Measurements from ENCODE around the gene COX20. TPM values are rescaled to one million over a fixed set of nuclear protein-coding genes. Genes with fewer than 3 reads are reported as not detected.

The COX20 gene
- total and polyA plus RNA-seq, 2 donors (not counting 1 experiment from before 2014, with no cell fraction given) = 22.8 to 51.5 TPM

DNA sequence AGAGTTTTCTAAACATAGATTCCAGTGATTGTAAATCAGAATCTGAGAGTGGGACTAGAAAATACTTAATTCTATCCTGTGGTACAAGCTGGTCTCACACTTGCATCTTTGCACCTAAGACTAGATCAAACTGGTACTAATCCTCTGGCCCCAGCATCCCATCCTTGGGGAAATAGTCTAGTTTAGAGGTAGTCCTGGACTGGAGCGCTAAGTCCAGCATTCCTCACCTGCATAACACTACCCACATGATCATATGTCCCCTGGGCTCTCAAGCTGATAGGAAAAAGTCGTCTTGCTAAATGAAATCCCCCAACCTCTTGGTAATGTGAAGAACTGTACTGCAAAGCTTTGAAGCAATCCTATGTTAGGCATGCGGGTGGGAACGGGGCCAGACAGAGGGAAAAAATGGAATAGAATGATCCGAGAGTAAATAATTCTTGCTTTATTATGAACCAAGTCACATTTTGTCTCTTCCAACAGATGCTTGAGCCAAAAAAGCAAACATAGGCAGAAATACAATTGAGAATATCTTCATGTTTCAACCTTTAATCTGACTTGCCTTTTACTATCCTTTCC lies 4.8 kb downstream of the COX20 start:
- TF ChIP-seq, protein P1, sequence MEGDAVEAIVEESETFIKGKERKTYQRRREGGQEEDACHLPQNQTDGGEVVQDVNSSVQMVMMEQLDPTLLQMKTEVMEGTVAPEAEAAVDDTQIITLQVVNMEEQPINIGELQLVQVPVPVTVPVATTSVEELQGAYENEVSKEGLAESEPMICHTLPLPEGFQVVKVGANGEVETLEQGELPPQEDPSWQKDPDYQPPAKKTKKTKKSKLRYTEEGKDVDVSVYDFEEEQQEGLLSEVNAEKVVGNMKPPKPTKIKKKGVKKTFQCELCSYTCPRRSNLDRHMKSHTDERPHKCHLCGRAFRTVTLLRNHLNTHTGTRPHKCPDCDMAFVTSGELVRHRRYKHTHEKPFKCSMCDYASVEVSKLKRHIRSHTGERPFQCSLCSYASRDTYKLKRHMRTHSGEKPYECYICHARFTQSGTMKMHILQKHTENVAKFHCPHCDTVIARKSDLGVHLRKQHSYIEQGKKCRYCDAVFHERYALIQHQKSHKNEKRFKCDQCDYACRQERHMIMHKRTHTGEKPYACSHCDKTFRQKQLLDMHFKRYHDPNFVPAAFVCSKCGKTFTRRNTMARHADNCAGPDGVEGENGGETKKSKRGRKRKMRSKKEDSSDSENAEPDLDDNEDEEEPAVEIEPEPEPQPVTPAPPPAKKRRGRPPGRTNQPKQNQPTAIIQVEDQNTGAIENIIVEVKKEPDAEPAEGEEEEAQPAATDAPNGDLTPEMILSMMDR (conservative IDR thresholded peaks at IDR 0.05 in 1 of 2, IDR thresholded peaks at IDR 0.05 in 1 of 2; ENCODE audit: low read depth in 1 of 2, low read length in 2 of 2) = no peak
- TF ChIP-seq EZH2 (IDR thresholded peaks at IDR 0.05; ENCODE audit: low read length, missing control alignments) = no peak
- Histone ChIP-seq H3K4me2 (ENCODE audit: extremely low read depth, insufficient read depth, low read length) (no peak overlapping the region), H3K9me3 (ENCODE audit: control insufficient read depth, insufficient read depth, low read depth, low read length) (no peaks in the 10 kb centered on the region), H4K20me1 (ENCODE audit: control insufficient read depth, extremely low read depth, insufficient read depth, low read length) (no peaks in the 10 kb centered on the region), H3K36me3 (ENCODE audit: control insufficient read depth, insufficient read depth, low read length) (peaks cover 10% of the 10 kb centered on the region), H3K27ac (ENCODE audit: insufficient read depth, low read length) (no peak overlapping the region), H3K4me3 (replicated peaks in 1 of 4; ENCODE audit: control extremely low read depth in 1 of 4, insufficient read depth in 1 of 4, low read depth in 3 of 4, low read length in 4 of 4) (no peak overlapping the region), H3K79me2 (ENCODE audit: control insufficient read depth, insufficient read depth, low read length) (peaks cover 67% of the 10 kb centered on the region), H3K27me3 (ENCODE audit: control insufficient read depth, insufficient read depth, low read length) (no peaks in the 10 kb centered on the region), H3K4me1 (ENCODE audit: control insufficient read depth, extremely low read depth, insufficient read depth, low read length) (peaks cover 8% of the 10 kb centered on the region), H2AFZ (ENCODE audit: low read length) (no peak overlapping the region), H3K9ac (ENCODE audit: insufficient read depth, low read length) (no peak overlapping the region)
- peak in 1 of 2 donors; percentile 39 for DNase-seq (ENCODE audit: low read depth in 2 of 2)

DNA sequence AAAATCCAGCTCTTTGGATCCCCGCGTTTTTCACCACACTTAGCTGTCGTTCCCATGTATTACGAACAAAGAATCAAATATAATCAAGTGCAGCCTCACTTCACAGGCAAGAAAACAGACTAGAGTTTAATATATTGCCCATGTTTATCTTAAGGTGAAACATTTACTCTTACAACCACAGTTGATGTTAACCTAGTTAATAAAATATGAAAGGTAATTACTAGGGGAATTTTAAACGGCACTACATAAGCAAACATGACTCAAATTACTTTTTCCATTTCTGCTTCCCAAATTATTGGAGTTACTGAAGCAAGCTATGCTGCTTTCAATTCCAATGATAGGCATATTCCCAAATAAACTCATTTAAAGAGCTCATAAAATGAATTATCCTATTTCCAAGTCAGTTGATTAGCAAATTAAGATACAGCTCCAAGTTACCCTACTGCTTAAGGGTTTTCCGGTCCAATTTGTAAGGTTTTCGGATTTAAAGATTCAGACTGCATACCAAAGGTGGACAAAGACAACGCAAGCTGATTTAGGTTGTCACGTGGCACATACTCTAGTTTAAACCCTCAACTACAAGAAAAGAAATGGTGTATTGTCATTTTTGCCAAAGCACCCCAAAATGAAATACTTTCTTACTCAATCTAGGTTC lies 5.9 kb downstream of the COX20 start:
- peaks cover 61% of the 10 kb centered on the region for H3K79me2 ChIP-seq (ENCODE audit: control insufficient read depth, insufficient read depth, low read length)
- TF ChIP-seq EZH2 (IDR thresholded peaks at IDR 0.05; ENCODE audit: low read length, missing control alignments) = no peak
- TF ChIP-seq, protein P1 (conservative IDR thresholded peaks at IDR 0.05 in 1 of 2, IDR thresholded peaks at IDR 0.05 in 1 of 2; ENCODE audit: low read depth in 1 of 2, low read length in 2 of 2) = no peak
- no peak overlapping the region for H3K4me3 ChIP-seq (replicated peaks in 1 of 4; ENCODE audit: control extremely low read depth in 1 of 4, insufficient read depth in 1 of 4, low read depth in 3 of 4, low read length in 4 of 4)
- no peaks in the 10 kb centered on the region for H3K27me3 ChIP-seq (ENCODE audit: control insufficient read depth, insufficient read depth, low read length)
- no peak overlapping the region for H3K27ac ChIP-seq (ENCODE audit: insufficient read depth, low read length)
- H3K36me3 ChIP-seq (ENCODE audit: control insufficient read depth, insufficient read depth, low read length) = peaks cover 10% of the 10 kb centered on the region
- no peak for DNase-seq (ENCODE audit: low read depth in 2 of 2)
- no peaks in the 10 kb centered on the region for H3K9me3 ChIP-seq (ENCODE audit: control insufficient read depth, insufficient read depth, low read depth, low read length)
- peaks cover 8% of the 10 kb centered on the region for H3K4me1 ChIP-seq (ENCODE audit: control insufficient read depth, extremely low read depth, insufficient read depth, low read length)
- H2AFZ ChIP-seq (ENCODE audit: low read length) = no peak overlapping the region
- H3K9ac ChIP-seq (ENCODE audit: insufficient read depth, low read length) = no peak overlapping the region
- no peak overlapping the region for H3K4me2 ChIP-seq (ENCODE audit: extremely low read depth, insufficient read depth, low read length)
- no peaks in the 10 kb centered on the region for H4K20me1 ChIP-seq (ENCODE audit: control insufficient read depth, extremely low read depth, insufficient read depth, low read length)

GRCh38 chr1:244843148-244843978 lies 7.9 kb downstream of the COX20 start:
- no peak overlapping the region for H3K27ac ChIP-seq (ENCODE audit: insufficient read depth, low read length)
- H3K9ac ChIP-seq (ENCODE audit: insufficient read depth, low read length) = no peak overlapping the region
- peak in 1 of 2 donors; percentile 56 for DNase-seq (ENCODE audit: low read depth in 2 of 2)
- peaks cover 6% of the 10 kb centered on the region for H3K4me1 ChIP-seq (ENCODE audit: control insufficient read depth, extremely low read depth, insufficient read depth, low read length)
- peaks cover 9% of the 10 kb centered on the region for H3K36me3 ChIP-seq (ENCODE audit: control insufficient read depth, insufficient read depth, low read length)
- no peak overlapping the region for H3K4me2 ChIP-seq (ENCODE audit: extremely low read depth, insufficient read depth, low read length)
- peaks cover 41% of the 10 kb centered on the region for H3K79me2 ChIP-seq (ENCODE audit: control insufficient read depth, insufficient read depth, low read length)
- H3K27me3 ChIP-seq (ENCODE audit: control insufficient read depth, insufficient read depth, low read length) = no peaks in the 10 kb centered on the region
- no peak for TF ChIP-seq EZH2 (IDR thresholded peaks at IDR 0.05; ENCODE audit: low read length, missing control alignments)
- TF ChIP-seq, protein P1 (conservative IDR thresholded peaks at IDR 0.05 in 1 of 2, IDR thresholded peaks at IDR 0.05 in 1 of 2; ENCODE audit: low read depth in 1 of 2, low read length in 2 of 2) = no peak
- no peak overlapping the region for H2AFZ ChIP-seq (ENCODE audit: low read length)
- H4K20me1 ChIP-seq (ENCODE audit: control insufficient read depth, extremely low read depth, insufficient read depth, low read length) = no peaks in the 10 kb centered on the region
- no peak overlapping the region for H3K4me3 ChIP-seq (replicated peaks in 1 of 4; ENCODE audit: control extremely low read depth in 1 of 4, insufficient read depth in 1 of 4, low read depth in 3 of 4, low read length in 4 of 4)
- no peaks in the 10 kb centered on the region for H3K9me3 ChIP-seq (ENCODE audit: control insufficient read depth, insufficient read depth, low read depth, low read length)

Data from fibroblast of lung (primary cell).